ENCODE measurements around the gene MDM4.

MDM4 gene

GRCh38 chr1:204589409-204590038 lies 73.3 kb downstream of the MDM4 start:
- TF ChIP-seq FOXP2 (optimal IDR thresholded peaks at IDR 0.05; ENCODE audit: borderline replicate concordance, extremely low read depth, extremely low read length, insufficient read depth) (no peak), POLR2AphosphoS5 (IDR thresholded peaks at IDR 0.05; ENCODE audit: low read depth, low read length) (no peak), REST (IDR thresholded peaks at IDR 0.05; ENCODE audit: insufficient read depth in 1 of 2, low read depth in 2 of 2, low read length in 2 of 2) (no peak), TAF1 (IDR thresholded peaks at IDR 0.05; ENCODE audit: borderline replicate concordance, insufficient read depth, low read length) (no peak), SIN3A (IDR thresholded peaks at IDR 0.05; ENCODE audit: borderline replicate concordance, insufficient read depth, low read length) (no peak)

- TF ChIP-seq TAF1 (IDR thresholded peaks at IDR 0.05; ENCODE audit: borderline replicate concordance, insufficient read depth, low read length) (no peak), POLR2AphosphoS5 (IDR thresholded peaks at IDR 0.05; ENCODE audit: low read depth, low read length) (no peak), SIN3A (IDR thresholded peaks at IDR 0.05; ENCODE audit: borderline replicate concordance, insufficient read depth, low read length) (no peak), FOXP2 (optimal IDR thresholded peaks at IDR 0.05; ENCODE audit: borderline replicate concordance, extremely low read depth, extremely low read length, insufficient read depth) (no peak), REST (IDR thresholded peaks at IDR 0.05; ENCODE audit: insufficient read depth in 1 of 2, low read depth in 2 of 2, low read length in 2 of 2) (no peak)
Measured at GRCh38 chr1:204591473-204592090, 75.4 kb downstream of the MDM4 start.

- no peak for TF ChIP-seq SIN3A (IDR thresholded peaks at IDR 0.05; ENCODE audit: borderline replicate concordance, insufficient read depth, low read length)
- TF ChIP-seq REST (IDR thresholded peaks at IDR 0.05; ENCODE audit: insufficient read depth in 1 of 2, low read depth in 2 of 2, low read length in 2 of 2), result no peak
- TF ChIP-seq FOXP2 (optimal IDR thresholded peaks at IDR 0.05; ENCODE audit: borderline replicate concordance, extremely low read depth, extremely low read length, insufficient read depth), result no peak
- TF ChIP-seq POLR2AphosphoS5 (IDR thresholded peaks at IDR 0.05; ENCODE audit: low read depth, low read length), result no peak
- TF ChIP-seq TAF1 (IDR thresholded peaks at IDR 0.05; ENCODE audit: borderline replicate concordance, insufficient read depth, low read length), result no peak
Measured at GRCh38 chr1:204592246-204592948, 76.2 kb downstream of the MDM4 start.

GRCh38 chr1:204598319-204598969 lies 82.2 kb downstream of the MDM4 start:
- TF ChIP-seq SIN3A (IDR thresholded peaks at IDR 0.05; ENCODE audit: borderline replicate concordance, insufficient read depth, low read length) (no peak), FOXP2 (optimal IDR thresholded peaks at IDR 0.05; ENCODE audit: borderline replicate concordance, extremely low read depth, extremely low read length, insufficient read depth) (no peak), POLR2AphosphoS5 (IDR thresholded peaks at IDR 0.05; ENCODE audit: low read depth, low read length) (no peak), REST (IDR thresholded peaks at IDR 0.05; ENCODE audit: insufficient read depth in 1 of 2, low read depth in 2 of 2, low read length in 2 of 2) (no peak), TAF1 (IDR thresholded peaks at IDR 0.05; ENCODE audit: borderline replicate concordance, insufficient read depth, low read length) (no peak)
